GM18907 (cell line): Measurements from ENCODE around the gene MALT1.
"Not testable (repeated sequence)": the region's sequence is repeated elsewhere in the genome, so short reads cannot be mapped to it uniquely, and the experiment has no call there.

Experiments used
- ATAC-seq: cut with Tn5 transposase; IDR thresholded peaks from one replicate; pipeline ENCODE4 v1.9.1; 2021; ENCODE audit warnings: mild to moderate bottlenecking, moderate library complexity; ENCODE audit not compliant: unreplicated experiment

The MALT1 gene

DNA sequence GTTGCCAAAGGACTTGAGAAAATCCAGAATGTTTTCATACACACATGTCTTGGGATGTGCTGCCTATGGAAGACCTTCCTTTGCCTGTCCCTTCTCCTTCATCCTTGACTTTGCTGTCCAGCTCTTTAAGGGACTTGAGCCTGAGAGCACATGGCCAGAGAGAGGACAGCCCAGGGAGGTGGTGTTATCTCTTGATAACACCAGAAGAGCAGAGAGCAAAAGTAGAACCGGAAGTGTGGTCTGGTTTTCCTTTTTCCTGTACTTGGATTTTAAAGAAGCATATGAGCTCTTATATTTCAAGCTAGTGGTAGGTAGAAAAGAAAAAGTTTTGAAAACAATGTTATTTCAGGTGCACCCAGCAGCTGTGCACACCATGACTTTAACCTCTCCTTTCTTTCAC is 99.3 kb downstream of the MALT1 start:
- no peak for ATAC-seq

DNA sequence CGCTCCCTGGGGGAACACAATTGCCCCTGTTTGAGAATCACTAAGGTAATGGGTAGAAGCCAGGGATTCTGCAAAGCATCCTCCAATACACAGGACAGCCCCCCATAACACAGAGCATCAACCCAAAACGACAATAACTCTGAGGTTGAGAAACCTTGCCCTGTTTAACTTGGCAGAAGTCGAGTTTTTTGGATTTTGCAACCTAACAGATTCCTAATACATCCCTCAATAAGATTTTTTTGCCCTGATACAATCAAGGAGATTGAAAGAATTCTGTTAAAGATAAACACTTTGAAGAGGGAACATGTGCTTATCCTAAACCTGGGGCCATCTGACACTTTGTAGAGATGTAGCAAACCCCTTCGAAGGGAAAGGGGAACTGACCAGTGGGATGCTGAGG is 100.9 kb downstream of the MALT1 start:
- ATAC-seq, result no peak

DNA sequence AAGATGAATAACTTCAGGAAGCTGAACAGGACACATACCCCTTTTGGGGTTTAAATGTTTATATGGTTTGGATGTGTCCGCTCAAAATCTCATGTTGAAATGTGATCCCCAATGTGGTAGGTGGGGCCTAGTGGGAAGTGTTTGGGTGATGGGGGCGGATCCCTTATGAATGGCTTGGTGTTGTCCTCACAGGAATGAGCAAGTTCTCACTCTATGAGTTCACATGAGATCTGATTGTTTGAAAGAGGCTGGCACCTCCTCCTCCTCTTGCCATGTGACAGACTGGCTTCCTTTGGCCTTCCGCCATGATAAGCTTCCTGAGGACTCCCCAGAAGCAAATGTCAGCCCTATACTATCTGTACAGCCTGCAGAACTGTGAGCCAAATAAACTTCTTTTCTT is 104.8 kb downstream of the MALT1 start:
- no peak for ATAC-seq

DNA sequence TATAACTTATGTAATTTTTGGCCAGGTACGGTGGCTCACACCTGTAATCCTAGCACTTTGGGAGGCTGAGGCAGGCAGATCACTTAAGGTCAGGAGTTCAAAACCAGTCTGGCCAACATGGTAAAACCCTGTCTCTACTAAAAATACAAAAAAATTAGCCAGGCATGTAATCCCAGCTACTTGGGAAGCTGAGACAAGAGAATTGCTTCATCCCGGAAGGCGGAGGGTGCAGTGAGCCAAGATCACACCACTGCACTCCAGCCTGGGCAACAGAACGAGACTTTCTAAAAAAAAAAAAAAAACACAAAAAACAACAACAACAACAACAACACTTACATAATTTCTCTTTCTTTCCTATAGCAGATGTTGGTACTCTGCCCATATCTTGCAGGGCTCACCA is 105.3 kb downstream of the MALT1 start:
- not testable (repeated sequence) for ATAC-seq

DNA sequence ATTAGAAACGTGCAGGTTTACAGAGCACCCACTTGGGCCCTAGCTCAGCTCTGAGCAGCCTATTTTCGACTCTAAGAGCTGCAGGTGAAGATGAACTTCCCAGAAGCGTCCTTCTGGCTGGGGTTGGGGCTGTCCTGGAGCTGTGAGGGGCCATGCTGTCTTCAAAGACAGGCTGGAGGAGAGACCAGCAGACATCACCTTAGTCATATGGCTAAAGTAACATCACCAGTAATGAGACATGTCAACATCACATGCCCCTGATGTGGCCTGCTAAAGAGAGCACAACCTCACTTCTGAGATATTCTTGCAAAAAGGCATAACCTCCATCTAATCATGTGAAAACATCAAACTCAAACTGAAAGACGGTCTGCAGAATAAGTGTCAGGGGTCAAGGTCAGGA is 106.2 kb downstream of the MALT1 start:
- no peak for ATAC-seq

DNA sequence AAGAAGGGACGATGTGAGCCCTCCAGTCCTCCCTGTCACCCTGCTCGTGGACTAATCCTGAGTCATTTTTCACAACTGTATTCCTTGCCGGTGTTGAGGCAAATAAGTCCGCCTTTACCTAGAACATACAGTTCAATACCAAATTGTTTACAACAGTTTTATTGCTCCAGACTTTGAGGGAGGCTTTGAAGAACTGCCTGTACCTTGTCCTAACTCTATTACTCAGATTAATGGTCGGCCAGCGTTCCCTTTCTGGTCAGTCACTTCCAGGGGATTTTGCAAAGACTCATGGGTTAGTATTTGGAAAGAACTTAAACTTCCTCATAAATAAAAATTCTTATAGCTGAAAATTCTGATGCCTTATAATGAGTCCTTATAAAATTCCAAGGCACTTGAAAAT is 108.3 kb downstream of the MALT1 start:
- no peak for ATAC-seq

DNA sequence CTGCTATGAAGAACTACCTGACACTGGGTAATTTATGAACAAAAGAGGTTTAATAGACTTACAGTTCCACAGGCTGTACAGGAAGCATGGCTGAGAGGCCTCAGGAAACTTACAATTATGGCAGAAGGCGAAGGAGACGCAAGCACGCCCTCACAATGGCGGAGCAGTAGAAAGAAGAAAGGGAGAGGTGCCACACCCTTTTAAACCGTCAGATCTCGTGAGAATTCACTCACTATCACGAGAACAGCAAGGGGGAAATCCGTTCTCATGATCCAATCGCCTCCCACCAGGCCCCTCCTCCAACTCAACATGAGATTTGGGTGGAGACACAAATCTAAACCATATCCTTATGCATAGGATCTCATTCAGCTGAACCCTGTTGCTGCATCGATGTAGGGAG is 108.8 kb downstream of the MALT1 start:
- no peak for ATAC-seq

DNA sequence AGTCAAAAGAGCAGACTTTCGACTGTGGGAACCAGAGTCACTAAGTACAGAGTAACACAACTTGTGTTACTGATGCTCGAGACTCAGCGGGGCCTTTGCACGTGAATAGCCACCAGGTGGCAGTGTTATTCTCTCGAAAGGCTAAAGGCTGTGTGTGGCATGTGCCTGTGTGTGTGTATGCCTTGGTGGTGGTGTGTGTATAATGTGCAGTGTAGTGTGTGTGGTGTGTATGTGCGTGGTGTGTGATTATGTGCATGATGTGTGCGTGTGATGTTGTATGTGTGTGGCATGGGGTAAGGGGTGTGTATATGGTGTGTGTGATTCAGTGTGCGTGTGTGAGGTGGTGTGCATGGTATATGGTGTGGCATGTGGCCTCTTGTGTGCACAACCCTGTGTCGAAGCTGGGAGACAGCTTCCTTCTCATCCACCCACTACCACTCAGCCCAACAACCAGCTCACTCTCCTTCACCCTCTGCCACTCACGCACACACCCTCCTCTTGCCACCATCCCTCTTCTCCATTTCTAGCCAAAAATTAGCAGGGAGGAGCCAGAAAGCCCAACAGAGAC is 110.4 kb downstream of the MALT1 start:
- ATAC-seq, result peak; percentile 64

DNA sequence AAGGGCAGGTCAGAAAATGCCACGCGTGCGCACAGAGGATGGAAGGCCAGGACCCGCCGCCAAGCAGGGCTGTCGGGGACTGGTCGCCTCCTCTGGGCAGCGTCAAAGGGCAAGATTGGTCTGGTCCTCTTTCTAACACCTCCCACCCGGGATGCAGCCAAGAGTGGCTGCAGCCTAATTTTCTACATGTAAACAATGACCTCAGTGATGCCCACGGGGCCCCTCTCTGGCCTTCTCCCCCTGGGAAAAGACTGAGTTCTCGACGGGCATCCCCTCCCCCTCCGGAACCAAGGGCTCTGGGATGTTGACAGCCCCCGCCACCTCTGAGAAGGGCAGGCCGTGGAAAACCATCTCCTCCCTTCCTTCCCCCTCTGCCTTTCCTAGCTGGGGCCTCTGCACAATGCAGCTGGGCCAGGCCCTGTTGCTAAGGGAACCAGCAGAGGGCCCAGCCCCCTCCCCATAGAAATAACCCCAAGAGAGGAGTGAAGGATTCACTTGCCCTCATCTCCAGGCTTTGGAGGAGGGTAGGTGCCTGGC is 113.4 kb downstream of the MALT1 start:
- ATAC-seq, result no peak

DNA sequence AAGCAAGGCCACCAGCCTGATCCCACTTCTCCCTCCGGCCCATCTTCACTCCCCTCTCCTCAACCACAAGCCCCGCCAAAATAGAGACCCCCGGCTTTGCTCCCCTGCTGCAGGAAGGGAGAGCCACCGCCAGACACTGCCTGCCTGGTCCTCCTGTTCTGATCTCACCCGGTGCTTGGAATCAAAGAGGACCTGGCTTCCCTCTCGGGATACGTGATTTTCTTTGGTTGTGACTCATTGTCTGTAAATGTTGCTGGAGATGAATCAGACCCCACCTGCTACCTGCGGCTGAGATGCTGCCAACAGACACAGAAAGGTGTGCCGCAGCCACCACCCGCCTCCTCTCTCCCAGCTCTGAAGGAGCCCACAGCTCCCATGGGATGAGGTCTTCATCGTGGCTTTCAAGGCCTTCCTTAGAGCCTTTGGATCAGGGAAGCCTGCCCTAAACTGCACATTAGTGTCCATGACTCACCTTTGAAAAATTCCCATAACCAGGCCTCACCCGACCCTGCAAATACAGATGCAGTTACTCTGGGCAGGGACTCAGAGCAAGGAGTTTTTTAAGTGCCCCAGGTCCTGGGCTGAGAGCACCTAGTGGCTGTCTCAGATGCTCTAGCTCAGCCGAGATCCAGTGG is 114.0 kb downstream of the MALT1 start:
- no peak for ATAC-seq

DNA sequence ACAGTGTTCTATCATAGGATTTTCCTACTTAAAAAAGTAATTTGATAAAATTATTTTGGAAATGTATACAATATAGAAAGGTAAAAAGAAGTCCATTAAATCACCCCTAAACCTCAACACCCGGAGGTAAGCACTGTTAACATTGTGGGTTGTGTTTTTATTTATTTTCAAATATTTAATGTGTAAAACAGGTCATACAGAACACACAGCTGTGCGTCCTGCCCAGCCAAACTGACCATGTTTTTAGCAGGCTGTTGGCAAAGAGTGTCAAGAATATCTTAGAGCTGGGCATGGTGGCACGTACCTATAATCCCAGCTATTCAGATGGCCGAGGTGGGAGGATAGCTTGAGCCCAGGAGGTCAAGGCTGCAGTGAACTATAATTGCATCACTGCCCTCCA is 114.6 kb downstream of the MALT1 start:
- ATAC-seq, result no peak

DNA sequence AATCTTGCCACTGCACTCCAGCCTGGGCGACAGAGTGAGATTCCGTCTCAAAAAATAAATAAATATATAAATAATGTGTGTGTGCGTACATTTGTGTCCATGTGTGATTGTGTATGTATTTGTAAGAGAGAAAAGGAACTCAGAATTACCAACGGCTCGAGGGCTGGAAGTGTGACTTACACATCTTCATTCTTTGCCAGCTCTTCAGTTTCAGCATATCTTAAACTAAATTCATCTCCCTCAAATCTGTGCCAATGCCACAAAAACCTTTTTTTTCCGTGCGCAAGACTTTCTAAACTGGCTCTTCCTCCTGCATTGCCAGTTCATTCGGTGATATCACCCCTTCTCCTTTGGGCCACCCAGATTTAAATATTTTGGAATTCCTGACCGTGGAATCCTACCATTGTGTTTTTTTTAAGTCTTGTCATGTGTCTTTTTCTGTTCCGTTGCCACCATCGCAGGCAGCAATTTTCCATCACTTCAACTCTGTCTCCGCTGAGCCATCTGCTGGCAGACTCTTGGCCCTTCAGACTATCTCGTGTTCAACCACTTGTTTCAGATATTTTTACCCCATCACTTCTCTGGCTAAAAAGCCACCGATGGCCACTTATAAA is 116.4 kb downstream of the MALT1 start:
- no peak for ATAC-seq

DNA sequence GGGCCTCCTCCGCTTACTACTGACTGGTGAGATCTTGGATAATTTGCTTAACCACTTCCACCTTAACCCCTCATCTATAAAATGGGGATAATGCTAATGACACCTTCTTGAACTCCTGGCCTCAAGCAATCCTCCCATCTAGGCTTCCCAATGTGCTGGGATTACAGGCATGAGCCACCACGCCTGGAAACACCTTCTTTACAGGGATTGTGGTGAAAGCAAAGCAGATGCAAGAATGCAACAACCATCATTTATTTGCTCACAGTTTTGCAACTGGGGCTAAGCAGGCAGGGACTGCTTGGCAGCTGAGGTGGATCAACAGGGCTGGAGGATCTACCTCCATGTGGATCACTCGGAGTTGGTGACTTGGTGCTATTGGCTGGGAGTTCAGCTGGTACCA is 117.2 kb downstream of the MALT1 start:
- no peak for ATAC-seq

DNA sequence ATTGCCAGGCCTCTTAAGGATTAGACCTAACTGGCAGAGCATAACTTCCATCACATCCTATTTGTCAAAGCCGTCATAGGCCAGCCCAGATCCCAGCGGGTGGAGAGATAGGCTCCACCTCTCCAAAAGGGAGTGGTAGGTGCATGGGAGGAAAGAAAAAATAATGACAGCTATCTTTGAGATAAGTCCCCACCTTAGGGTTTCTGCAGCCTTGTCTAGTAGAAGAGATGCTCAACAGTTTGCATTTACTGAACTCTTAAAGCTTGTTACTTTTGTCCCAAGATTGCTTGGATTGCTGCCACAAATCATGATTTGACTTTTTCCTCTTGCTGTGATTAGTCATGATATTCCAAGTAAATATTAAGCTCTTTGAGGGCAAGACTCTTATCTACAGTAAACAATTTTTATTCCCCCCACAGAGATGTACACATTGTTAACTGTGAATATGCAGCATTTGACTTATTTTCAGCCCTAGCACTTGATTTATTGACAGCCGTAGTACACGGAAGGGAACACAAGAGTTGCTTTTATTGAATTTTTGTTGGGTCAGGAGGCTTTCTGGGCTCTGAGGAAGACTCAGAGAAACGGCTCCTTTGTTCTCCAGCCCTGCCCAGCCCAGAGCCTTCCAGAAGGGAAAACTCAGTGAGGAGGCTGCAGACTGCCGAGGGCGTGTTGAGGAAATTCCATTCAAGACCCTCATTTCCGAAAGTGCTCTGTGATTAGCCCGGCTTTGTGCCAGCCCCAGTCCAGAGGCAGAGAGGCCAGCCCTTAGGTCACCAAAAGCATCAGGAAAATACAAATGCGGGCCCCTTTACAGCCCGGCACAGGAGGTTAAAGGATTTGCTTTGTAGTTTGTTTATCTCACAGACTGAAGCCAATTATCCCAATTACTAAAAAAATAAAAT is 118.0 kb downstream of the MALT1 start:
- no peak for ATAC-seq

DNA sequence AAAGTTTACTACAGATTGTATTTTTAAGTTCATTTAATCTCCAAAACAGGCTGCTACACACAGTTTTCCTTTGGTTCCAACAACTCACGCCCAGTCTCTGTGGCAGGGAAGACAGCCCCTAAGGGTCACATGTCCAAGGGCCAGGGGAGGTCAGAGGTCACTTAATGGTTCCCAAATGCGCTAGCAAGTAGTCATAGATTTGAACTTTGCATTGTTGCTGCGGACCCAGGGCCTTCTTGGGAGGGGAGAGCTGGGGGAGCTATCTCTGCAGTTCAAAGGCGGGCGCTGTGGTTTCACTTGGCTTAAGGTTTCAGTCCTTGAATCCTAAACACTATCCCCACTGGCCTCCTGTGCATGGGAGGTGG is 118.6 kb downstream of the MALT1 start:
- no peak for ATAC-seq

DNA sequence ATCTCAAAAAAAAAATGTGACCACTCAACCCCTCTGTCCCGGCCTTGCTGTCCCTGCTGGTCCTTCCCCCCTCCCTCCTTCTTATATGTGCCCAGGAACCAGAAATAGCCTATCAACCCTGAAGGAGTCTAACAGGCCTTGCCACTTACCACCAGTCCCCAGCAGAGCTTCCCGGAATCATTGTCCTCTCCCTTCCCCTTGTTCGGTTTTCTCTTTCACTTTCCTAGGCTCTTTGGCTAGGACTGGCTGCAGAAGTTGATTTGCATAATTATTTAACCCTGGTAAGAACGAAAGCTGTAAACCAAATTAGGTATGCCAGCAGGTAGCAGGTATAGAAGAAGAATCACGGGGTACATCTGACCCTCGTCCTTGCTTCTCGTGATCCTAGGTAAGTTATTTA is 120.8 kb downstream of the MALT1 start:
- ATAC-seq, result peak; percentile 80

DNA sequence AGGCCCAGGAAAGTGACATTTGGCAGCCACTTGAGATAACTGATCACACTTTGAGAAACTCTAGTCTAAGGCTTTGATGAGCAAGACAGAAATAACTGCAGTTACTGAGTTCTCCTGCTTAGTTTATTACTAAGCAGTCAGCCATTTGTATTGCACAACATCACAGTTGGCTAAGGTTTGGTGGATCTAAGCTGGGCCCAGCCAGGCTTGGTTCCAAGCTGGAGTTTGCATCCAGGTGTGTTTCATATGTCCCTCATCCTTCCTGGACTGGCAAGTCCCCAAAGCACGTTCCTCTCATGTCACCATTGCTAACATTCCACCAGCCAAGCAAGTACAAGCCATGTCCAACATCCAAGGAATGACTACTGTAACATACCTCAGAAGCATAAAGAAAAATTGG is 122.1 kb downstream of the MALT1 start:
- no peak for ATAC-seq

DNA sequence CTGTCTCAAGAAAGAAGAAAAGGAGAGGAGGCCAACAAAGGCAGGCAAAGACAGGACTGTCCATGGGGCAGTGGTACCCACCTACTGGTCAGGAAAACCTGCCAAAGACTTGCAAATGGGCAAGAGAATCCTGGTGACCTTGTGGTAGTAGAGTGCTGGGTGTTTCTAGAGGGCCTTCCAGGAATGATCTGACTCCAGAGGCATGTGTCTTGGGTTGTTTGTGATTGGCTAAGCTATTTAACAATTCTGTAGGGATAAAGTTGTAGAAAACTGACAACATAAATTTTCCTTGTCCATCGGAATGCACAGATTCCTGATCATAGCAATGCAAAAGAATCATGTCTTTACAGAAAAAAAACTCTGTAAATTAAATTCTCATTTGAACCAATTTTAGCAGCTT is 125.0 kb downstream of the MALT1 start:
- no peak for ATAC-seq

DNA sequence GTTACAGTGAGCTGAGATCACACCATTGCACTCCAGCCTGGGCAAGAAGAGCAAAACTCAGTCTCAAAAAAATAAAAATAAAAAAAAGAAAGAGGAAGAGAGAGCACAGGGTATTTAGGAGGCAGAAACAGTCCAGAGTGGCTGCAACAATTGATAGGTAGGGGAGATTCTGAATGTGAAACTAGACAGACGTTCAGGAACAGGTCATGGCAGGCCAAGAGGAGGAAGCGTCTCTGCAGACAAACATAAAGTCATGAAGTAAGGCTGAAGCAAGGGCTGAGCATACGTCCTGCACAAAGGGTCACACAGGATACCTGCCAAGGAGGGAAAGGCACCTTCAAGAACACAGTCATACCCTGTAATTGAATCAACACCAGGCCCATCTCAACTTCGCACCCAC is 129.3 kb downstream of the MALT1 start:
- peak; percentile 82 for ATAC-seq

DNA sequence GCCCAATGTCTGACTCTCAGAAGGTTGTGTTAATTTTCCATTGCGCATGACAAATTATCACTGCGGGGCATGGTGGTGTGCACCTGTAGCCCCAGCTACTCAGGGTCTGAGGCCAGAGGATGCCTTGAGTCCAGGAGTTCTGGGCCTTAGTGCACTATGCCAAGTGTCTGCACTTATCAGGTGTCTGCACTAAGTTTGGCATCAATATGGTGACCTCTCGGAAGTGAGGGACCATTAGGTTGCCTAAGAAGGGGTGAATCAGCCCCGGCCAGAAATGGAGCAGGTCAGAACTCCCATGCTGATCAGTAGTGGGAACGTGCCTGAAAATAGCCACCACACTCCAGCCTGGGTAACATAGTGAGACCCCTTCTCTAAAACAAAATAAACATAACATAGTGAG is 131.7 kb downstream of the MALT1 start:
- no peak for ATAC-seq

DNA sequence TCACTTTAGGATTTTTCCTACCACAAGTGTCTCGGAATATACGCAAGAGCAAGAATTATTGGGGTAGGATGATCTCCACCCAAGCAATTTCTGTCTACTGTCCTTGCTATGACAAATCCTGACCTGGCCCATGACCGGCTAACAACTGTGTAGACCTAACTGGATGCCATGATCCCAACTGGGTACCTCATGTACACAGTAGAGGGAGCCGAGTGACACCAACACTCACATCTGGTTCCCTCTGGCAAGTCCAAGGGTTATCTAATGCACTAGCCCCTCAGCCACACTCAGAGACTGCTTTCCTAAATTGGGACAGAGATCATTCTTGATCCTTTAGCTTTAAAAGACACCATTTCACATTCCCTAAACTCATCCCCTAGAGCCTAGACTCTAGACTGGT is 132.7 kb downstream of the MALT1 start:
- ATAC-seq, result no peak
